Epidermal melanocyte (primary cell): ENCODE measurements around the gene VPS37B.

Experiments used
- DNase-seq: peaks from one replicate; pipeline ENCODE4 v3.0.0; 2011; ENCODE audit warnings: low spot score; ENCODE audit not compliant: insufficient read length

VPS37B gene

GRCh38 chr12:122866379-122866778 is 29.5 kb downstream of the VPS37B start:
- DNase-seq = no peak

- no peak for DNase-seq
Measured at GRCh38 chr12:122865268-122866231, 30.4 kb downstream of the VPS37B start.

- no peak for DNase-seq
Measured at GRCh38 chr12:122864894-122865253, 31.1 kb downstream of the VPS37B start.

GRCh38 chr12:122862872-122863701 is 32.8 kb downstream of the VPS37B start:
- DNase-seq = no peak

GRCh38 chr12:122862110-122862634 is 33.8 kb downstream of the VPS37B start:
- no peak for DNase-seq

- DNase-seq = no peak
Measured at GRCh38 chr12:122861587-122861970, 34.3 kb downstream of the VPS37B start.

- no peak for DNase-seq
Measured at GRCh38 chr12:122860854-122861586, 34.9 kb downstream of the VPS37B start.

- DNase-seq = peak; percentile 95
Measured at GRCh38 chr12:122860040-122860853, 35.7 kb downstream of the VPS37B start.

GRCh38 chr12:122859303-122860039 is 36.5 kb downstream of the VPS37B start:
- DNase-seq = no peak

GRCh38 chr12:122858591-122859302 is 37.2 kb downstream of the VPS37B start:
- no peak for DNase-seq

- DNase-seq = no peak
Measured at GRCh38 chr12:122858171-122858570, 37.8 kb downstream of the VPS37B start.

- no peak for DNase-seq
Measured at GRCh38 chr12:122856999-122857671, 38.8 kb downstream of the VPS37B start.

- no peak for DNase-seq
Measured at GRCh38 chr12:122855928-122856831, 39.7 kb downstream of the VPS37B start.

- DNase-seq = no peak
Measured at GRCh38 chr12:122855071-122855829, 40.7 kb downstream of the VPS37B start.

- DNase-seq = no peak
Measured at GRCh38 chr12:122854554-122854953, 41.4 kb downstream of the VPS37B start.

- DNase-seq = no peak
Measured at GRCh38 chr12:122853582-122854245, 42.2 kb downstream of the VPS37B start.
